CD14-positive monocyte (primary cell): ENCODE results near the gene ASMTL. TPM values are rescaled to one million over a fixed set of nuclear protein-coding genes. Genes with fewer than 3 reads are reported as not detected.
A peak's percentile ranks its signal among the peaks of the same experiment; 100 is the strongest.

Source experiments
- DNase-seq, 3 donors: peaks; one replicate each; pipeline ENCODE4 v3.0.0-alpha.2; 2011 to 2022
- H2AFZ ChIP-seq: 2 replicates; pipeline ENCODE4 v1.6.0; 2012; ENCODE audit warnings: mild to moderate bottlenecking, low read depth, low read length, inconsistent platforms; ENCODE audit not compliant: insufficient read depth, poor library complexity, severe bottlenecking
- H3K27ac ChIP-seq, 2 donors: 1 replicate in 1 of 2; 2 replicates in 1 of 2; pipeline ENCODE4 v1.5.1; 2012 to 2013; ENCODE audit warnings: low read length in 2 of 2, control low read depth in 1 of 2, inconsistent platforms in 1 of 2, low read depth in 1 of 2, mild to moderate bottlenecking in 1 of 2
- H3K27me3 ChIP-seq, 2 donors: one replicate each; pipeline versions ENCODE4 v1.6.0 to v1.6.1; 2011 to 2013; ENCODE audit warnings: low read length in 2 of 2; ENCODE audit not compliant: control insufficient read depth in 2 of 2, insufficient read depth in 2 of 2
- H3K36me3 ChIP-seq, 2 donors: replicated peaks in 1 of 2; 1 replicate in 1 of 2; 2 replicates in 1 of 2; pipeline versions ENCODE4 v1.5.1 to v1.6.1; 2012 to 2013; ENCODE audit warnings: low read length in 2 of 2, control low read depth in 1 of 2, inconsistent platforms in 1 of 2, mild to moderate bottlenecking in 1 of 2; ENCODE audit not compliant: insufficient read depth in 2 of 2, control insufficient read depth in 1 of 2
- H3K4me1 ChIP-seq, 2 donors: 1 replicate in 1 of 2; 2 replicates in 1 of 2; pipeline versions ENCODE4 v1.5.1 to v1.6.1; 2012 to 2013; ENCODE audit warnings: low read length in 2 of 2, control low read depth in 1 of 2, inconsistent platforms in 1 of 2, mild to moderate bottlenecking in 1 of 2, moderate library complexity in 1 of 2; ENCODE audit not compliant: insufficient read depth in 2 of 2, control insufficient read depth in 1 of 2
- H3K4me2 ChIP-seq: replicated peaks from 2 replicates; pipeline ENCODE3; 2012; ENCODE audit warnings: low read length, moderate library complexity, mild to moderate bottlenecking; ENCODE audit not compliant: poor library complexity, severe bottlenecking; ENCODE audit errors: extremely low read depth
- H3K4me3 ChIP-seq, 3 experiments: fragments of 200-600 bp in 1 of 3; sonication (generic) in 1 of 3; replicated peaks in 1 of 3; 1 replicate in 2 of 3; 2 replicates in 1 of 3; pipeline ENCODE4 v1.5.1; 2011 to 2013; ENCODE audit warnings: low read length in 3 of 3, mild to moderate bottlenecking in 3 of 3, control low read depth in 2 of 3, low read depth in 2 of 3, inconsistent platforms in 1 of 3, moderate library complexity in 1 of 3
- H3K79me2 ChIP-seq: 2 replicates; pipeline ENCODE4 v1.6.0; 2012; ENCODE audit warnings: mild to moderate bottlenecking, control low read depth, inconsistent platforms, low read length, moderate library complexity; ENCODE audit not compliant: insufficient read depth
- H3K9ac ChIP-seq: 2 replicates; pipeline ENCODE4 v1.6.0; 2017; ENCODE audit warnings: low read length, mild to moderate bottlenecking; ENCODE audit not compliant: insufficient read depth, poor library complexity, severe bottlenecking
- H3K9me3 ChIP-seq, 2 donors: replicated peaks in 1 of 2; 1 replicate in 1 of 2; 2 replicates in 1 of 2; pipeline versions ENCODE4 v1.5.1 to v1.6.1; 2012 to 2013; ENCODE audit warnings: low read length in 2 of 2, control low read depth in 1 of 2; ENCODE audit not compliant: control insufficient read depth in 1 of 2, insufficient read depth in 1 of 2
- H4K20me1 ChIP-seq: 2 replicates; pipeline ENCODE4 v1.6.0; 2012; ENCODE audit warnings: mild to moderate bottlenecking, low read length, control low read depth, moderate library complexity; ENCODE audit not compliant: insufficient read depth
- H3K27ac Mint-ChIP-seq, 7 donors: one replicate each; pipeline ENCODE4 v1.8.0; 2020; ENCODE audit warnings: mild to moderate bottlenecking in 7 of 7, mixed read lengths in 7 of 7, moderate library complexity in 6 of 7, inconsistent platforms in 2 of 7
- H3K27me3 Mint-ChIP-seq, 3 donors: one replicate each; pipeline ENCODE4 v1.8.0; 2021 to 2022; ENCODE audit warnings: low read depth in 3 of 3, mild to moderate bottlenecking in 3 of 3, mixed read lengths in 3 of 3, moderate library complexity in 3 of 3, inconsistent platforms in 1 of 3
- H3K36me3 Mint-ChIP-seq, 2 donors: one replicate each; pipeline ENCODE4 v1.8.0; 2020; ENCODE audit warnings: mixed read lengths in 2 of 2, inconsistent platforms in 1 of 2, mild to moderate bottlenecking in 1 of 2
- H3K4me1 Mint-ChIP-seq: one replicate; pipeline ENCODE4 v1.8.0; 2020; ENCODE audit warnings: mild to moderate bottlenecking, mixed read lengths
- H3K4me3 Mint-ChIP-seq, 2 donors: one replicate each; pipeline ENCODE4 v1.8.0; 2020; ENCODE audit warnings: mild to moderate bottlenecking in 2 of 2, mixed read lengths in 2 of 2, moderate library complexity in 1 of 2
- H3K9me3 Mint-ChIP-seq, 7 donors: one replicate each; pipeline ENCODE4 v1.8.0; 2020 to 2022; ENCODE audit warnings: mixed read lengths in 7 of 7, mild to moderate bottlenecking in 6 of 7, moderate library complexity in 6 of 7, inconsistent platforms in 2 of 7
- WGBS: methylation state at CpG from one replicate; pipeline ENCODE4 v1.1.5; 2013; ENCODE audit warnings: missing lambda C conversion rate; ENCODE audit not compliant: insufficient coverage; 5-methylcytosine and 5-hydroxymethylcytosine counted together
- intact Hi-C, 2 donors: fragments of 100-400 bp; cut with micrococcal nuclease; formaldehyde crosslinking; loops; one replicate each; pipeline versions ENCODE4 v1.15.0 to v1.15.1; 2023
- polyA plus RNA-seq, 3 donors: library from polyadenylated mRNA; depleted of rRNA in 1 of 3; unstranded in 2 of 3; stranded (reverse) in 1 of 3; fragments of 300-500 nt in 2 of 3; fragments of >200 nt in 1 of 3; fragmentation: Illumina TruSeq in 2 of 3; gene quantifications; 1 replicate in 2 of 3; 2 replicates in 1 of 3; pipeline ENCODE4 v1.2.3, GENCODE V29; 2012 to 2021
- TF ChIP-seq, protein P1 (sequence below): fragments of 200-600 bp; IDR thresholded peaks from one replicate; pipeline ENCODE4 v1.8.0; 2022; ENCODE audit warnings: antibody characterized with exemption, mild to moderate bottlenecking

ASMTL gene
- polyA plus RNA-seq, 3 donors = 19.0 to 31.5 (median 31.0) TPM

DNA sequence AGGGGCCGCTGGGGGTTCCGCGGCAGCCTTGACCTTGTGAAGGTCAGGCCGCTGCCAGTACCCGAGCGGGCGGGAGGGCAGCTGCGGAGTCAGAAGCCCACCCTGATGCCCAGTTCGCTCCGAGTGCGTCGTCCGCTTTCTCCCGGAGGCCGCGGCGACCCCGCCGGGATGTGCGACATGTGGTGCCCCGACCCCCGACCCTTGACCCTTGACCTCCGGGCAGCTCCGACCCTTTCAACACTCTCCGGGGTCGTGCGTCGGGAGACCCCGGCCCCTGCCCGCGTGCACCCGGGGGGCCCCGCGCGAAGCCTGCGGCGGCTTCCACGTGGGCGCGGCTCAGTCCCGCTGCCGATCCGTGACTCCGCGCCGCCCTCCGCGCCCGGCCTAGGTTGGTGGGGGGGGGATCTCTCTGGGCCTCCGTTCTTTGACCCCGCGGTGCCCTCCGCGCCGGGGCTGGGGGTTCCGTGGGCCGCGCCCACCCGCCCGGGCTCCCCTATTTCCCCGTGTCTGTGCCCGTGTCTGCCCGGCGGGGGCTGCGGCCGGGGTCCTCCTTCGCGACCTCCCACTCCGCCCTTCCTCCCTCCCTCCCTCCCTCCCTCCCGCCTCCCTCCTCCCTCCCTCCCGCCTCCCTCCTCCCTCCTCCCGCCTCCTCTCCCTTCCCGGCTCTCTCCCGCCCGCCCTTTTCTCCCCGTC is 60.2 kb downstream of the ASMTL start:
- H4K20me1 ChIP-seq = peaks cover 68% of the 10 kb centered on the region
- H3K79me2 ChIP-seq = peaks cover 81% of the 10 kb centered on the region
- no peaks in the 10 kb centered on the region for H3K27me3 ChIP-seq
- H3K4me2 ChIP-seq = peak overlapping the region; percentile 94
- peaks cover 17 to 34% of the 10 kb centered on the region in 2 donors for H3K4me1 ChIP-seq
- H3K9ac ChIP-seq = peak overlapping the region; percentile 97
- H3K36me3 ChIP-seq = peaks cover 39 to 54% of the 10 kb centered on the region in 2 donors
- peak overlapping the region; percentile 88 to 97 (median 93) for H3K27ac Mint-ChIP-seq
- H3K27ac ChIP-seq = peak overlapping the region; percentile 86 to 95
- peaks cover 47 to 60% of the 10 kb centered on the region in 2 donors for H3K36me3 Mint-ChIP-seq
- peaks cover 0 to 1% (median 0%) of the 10 kb centered on the region in 7 donors for H3K9me3 Mint-ChIP-seq
- TF ChIP-seq, protein P1, sequence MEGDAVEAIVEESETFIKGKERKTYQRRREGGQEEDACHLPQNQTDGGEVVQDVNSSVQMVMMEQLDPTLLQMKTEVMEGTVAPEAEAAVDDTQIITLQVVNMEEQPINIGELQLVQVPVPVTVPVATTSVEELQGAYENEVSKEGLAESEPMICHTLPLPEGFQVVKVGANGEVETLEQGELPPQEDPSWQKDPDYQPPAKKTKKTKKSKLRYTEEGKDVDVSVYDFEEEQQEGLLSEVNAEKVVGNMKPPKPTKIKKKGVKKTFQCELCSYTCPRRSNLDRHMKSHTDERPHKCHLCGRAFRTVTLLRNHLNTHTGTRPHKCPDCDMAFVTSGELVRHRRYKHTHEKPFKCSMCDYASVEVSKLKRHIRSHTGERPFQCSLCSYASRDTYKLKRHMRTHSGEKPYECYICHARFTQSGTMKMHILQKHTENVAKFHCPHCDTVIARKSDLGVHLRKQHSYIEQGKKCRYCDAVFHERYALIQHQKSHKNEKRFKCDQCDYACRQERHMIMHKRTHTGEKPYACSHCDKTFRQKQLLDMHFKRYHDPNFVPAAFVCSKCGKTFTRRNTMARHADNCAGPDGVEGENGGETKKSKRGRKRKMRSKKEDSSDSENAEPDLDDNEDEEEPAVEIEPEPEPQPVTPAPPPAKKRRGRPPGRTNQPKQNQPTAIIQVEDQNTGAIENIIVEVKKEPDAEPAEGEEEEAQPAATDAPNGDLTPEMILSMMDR = no peak
- peak; percentile 26 to 55 (median 48) for DNase-seq
- no peaks in the 10 kb centered on the region for H3K9me3 ChIP-seq
- WGBS = under 1% methylated on average over 46 of the region's 76 CpGs
- peak overlapping the region; percentile 89 to 90 for H3K4me3 Mint-ChIP-seq
- H3K4me3 ChIP-seq = peak overlapping the region; percentile 60 to 93 (median 63)
- H3K27me3 Mint-ChIP-seq = peaks cover 0 to 2% (median 0%) of the 10 kb centered on the region in 3 donors
- peak overlapping the region; percentile 68 for H2AFZ ChIP-seq
- intact Hi-C loops = loop anchor here (2.0 to 10.0 kb wide), 5 partner anchors 60 to 202 kb away; partner anchors contain the start of genes ASMTL (in 2 of the 2) and AKAP17A (in 1 of the 2)
- H3K4me1 Mint-ChIP-seq = peaks cover 22% of the 10 kb centered on the region

DNA sequence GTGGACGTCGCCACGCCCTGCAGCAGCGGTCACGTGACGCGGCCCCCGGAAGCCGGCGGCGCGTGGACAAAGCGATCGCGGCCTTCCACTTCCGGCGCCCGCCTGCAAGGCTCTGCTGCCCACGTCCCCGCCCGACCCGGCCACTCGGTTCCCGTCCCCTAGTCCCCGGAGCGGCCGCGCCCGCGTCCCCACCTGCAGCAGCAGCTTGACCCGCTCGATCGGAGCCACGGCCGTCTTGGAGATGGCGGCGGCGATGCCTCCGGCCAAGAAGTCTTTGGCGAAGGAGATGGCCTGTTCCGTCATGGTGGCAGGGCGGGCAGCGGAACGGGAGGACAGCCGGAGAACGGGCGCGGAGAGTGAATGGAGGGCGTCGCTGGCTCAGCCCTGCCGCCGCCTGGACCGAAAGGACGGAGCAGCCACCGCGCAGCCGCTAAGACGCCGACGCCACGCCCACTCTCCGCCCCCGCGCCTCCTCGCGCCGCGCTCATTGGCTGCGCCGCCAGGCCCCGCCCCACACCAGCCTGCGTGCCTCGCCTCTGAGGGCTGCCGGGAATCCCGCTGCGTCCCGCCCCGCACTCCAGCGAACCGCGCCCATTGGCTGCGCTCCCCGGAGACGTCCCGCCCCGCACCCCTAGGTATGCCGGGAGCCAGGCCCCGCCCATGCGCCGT is 60.9 kb downstream of the ASMTL start, which contains the start of gene SLC25A6:
TSS of gene SLC25A6 (minus strand) at position 407 of the 669 bp plus-strand sequence. CDS start at position 303, 104 bp downstream.
- under 1% methylated on average over 90 of the region's 90 CpGs for WGBS

More for the DNA sequence above, 60.9 kb downstream of the ASMTL start, which contains the start of gene SLC25A6:
- peaks cover 0 to 2% (median 0%) of the 10 kb centered on the region in 3 donors for H3K27me3 Mint-ChIP-seq
- Histone ChIP-seq H3K9ac (peak within 1 kb of the TSS; percentile 97), H3K36me3 (peaks cover 44 to 54% of the 10 kb centered on the region in 2 donors), H3K4me3 (peak within 1 kb of the TSS; percentile 76 to 98 (median 93)), H2AFZ (peak within 1 kb of the TSS; percentile 71), H3K4me2 (peak within 1 kb of the TSS; percentile 94), H3K27me3 (no peaks in the 10 kb centered on the region), H3K4me1 (peaks cover 17 to 34% of the 10 kb centered on the region in 2 donors), H3K79me2 (peaks cover 88% of the 10 kb centered on the region), H4K20me1 (peaks cover 70% of the 10 kb centered on the region), H3K27ac (peak within 1 kb of the TSS; percentile 95), H3K9me3 (no peaks in the 10 kb centered on the region)
- peak; percentile 97 to 98 (median 98) for DNase-seq
- H3K4me3 Mint-ChIP-seq = peak within 1 kb of the TSS; percentile 89 to 90
- TF ChIP-seq, protein P1 = peak; percentile 30
- H3K4me1 Mint-ChIP-seq = peaks cover 22% of the 10 kb centered on the region
- intact Hi-C loops = loop anchor here (2.0 to 10.0 kb wide), 5 partner anchors 60 to 203 kb away; partner anchors contain the start of genes ASMTL (in 2 of the 2) and AKAP17A (in 1 of the 2)
- no peaks in the 10 kb centered on the region for H3K9me3 Mint-ChIP-seq
- H3K27ac Mint-ChIP-seq = peak within 1 kb of the TSS; percentile 93 to 97 (median 96)
- peaks cover 48 to 60% of the 10 kb centered on the region in 2 donors for H3K36me3 Mint-ChIP-seq
